Neuron (in vitro differentiated cells): ENCODE measurements around the gene CUTC.

Source experiments
- H2AFZ ChIP-seq: one replicate; pipeline ENCODE4 v1.6.1; 2013; ENCODE audit warnings: low read depth, mild to moderate bottlenecking, inconsistent platforms, low read length, moderate library complexity
- H3K27me3 ChIP-seq: one replicate; pipeline ENCODE4 v1.6.1; 2013; ENCODE audit warnings: low read length; ENCODE audit not compliant: insufficient read depth
- H3K36me3 ChIP-seq: one replicate; pipeline ENCODE4 v1.6.1; 2013; ENCODE audit warnings: low read length; ENCODE audit not compliant: insufficient read depth
- H3K4me1 ChIP-seq: one replicate; pipeline ENCODE4 v1.6.1; 2013; ENCODE audit warnings: low read length; ENCODE audit not compliant: insufficient read depth
- H3K4me3 ChIP-seq: 2 replicates; pipeline ENCODE4 v1.5.1; 2013; ENCODE audit warnings: mild to moderate bottlenecking, low read length, moderate library complexity
- H3K9me3 ChIP-seq: one replicate; pipeline ENCODE4 v1.6.1; 2013; ENCODE audit warnings: low read length

Gene CUTC, protein sequence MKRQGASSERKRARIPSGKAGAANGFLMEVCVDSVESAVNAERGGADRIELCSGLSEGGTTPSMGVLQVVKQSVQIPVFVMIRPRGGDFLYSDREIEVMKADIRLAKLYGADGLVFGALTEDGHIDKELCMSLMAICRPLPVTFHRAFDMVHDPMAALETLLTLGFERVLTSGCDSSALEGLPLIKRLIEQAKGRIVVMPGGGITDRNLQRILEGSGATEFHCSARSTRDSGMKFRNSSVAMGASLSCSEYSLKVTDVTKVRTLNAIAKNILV

GRCh38 chr10:99732033-99732842 is at the start of gene CUTC, which contains the start of gene COX15:
Gene CUTC, plus strand, starts transcription at chr10:99732234. Its CDS starts 115 bp downstream, at chr10:99732349.
Gene COX15, minus strand, starts transcription at chr10:99732127. Its CDS starts 78 bp downstream, at chr10:99732049.
- no peaks in the 10 kb centered on the region for H3K9me3 ChIP-seq
- peaks cover 3% of the 10 kb centered on the region for H3K4me1 ChIP-seq
- peak within 1 kb of the TSS; percentile 75 for H3K4me3 ChIP-seq
- H3K27me3 ChIP-seq: no peaks in the 10 kb centered on the region
- H2AFZ ChIP-seq: peak within 1 kb of the TSS; percentile 76
- peaks cover 24% of the 10 kb centered on the region for H3K36me3 ChIP-seq

- Histone ChIP-seq H3K4me1 (no peaks in the 10 kb centered on the region), H3K9me3 (no peaks in the 10 kb centered on the region), H3K36me3 (peaks cover 31% of the 10 kb centered on the region)
Measured at GRCh38 chr10:99682752-99683151, 49.3 kb upstream of the CUTC start.

GRCh38 chr10:99685597-99685967 is 46.5 kb upstream of the CUTC start:
- peaks cover 24% of the 10 kb centered on the region for H3K36me3 ChIP-seq
- no peaks in the 10 kb centered on the region for H3K27me3 ChIP-seq
- H3K9me3 ChIP-seq: no peaks in the 10 kb centered on the region
- H3K4me3 ChIP-seq: no peak overlapping the region
- H2AFZ ChIP-seq: no peak overlapping the region
- H3K4me1 ChIP-seq: no peaks in the 10 kb centered on the region

More at GRCh38 chr10:99682752-99683151, 49.3 kb upstream of the CUTC start:
- Histone ChIP-seq H2AFZ (no peak overlapping the region), H3K27me3 (no peaks in the 10 kb centered on the region), H3K4me3 (no peak overlapping the region)

DNA sequence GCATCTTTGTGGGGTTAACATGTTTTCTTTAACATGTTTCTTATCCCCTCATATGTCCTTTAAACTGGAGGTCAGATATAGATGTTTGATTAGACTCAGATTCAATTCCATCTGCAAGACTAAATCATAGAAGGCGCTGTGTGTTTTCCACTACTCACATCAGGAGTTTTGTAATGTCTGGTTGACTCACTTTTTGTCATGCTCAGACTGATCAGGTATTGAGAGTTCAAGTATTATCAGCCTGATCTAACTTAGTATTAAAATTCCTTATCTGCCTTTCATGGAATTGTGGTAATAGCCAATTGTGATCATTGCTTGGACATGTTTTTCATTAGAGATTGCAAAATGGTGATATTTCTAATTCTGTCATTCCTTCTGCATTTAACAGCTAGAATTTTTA is 42.6 kb upstream of the CUTC start:
- H3K9me3 ChIP-seq: no peaks in the 10 kb centered on the region
- no peak overlapping the region for H2AFZ ChIP-seq
- H3K27me3 ChIP-seq: no peaks in the 10 kb centered on the region
- H3K4me3 ChIP-seq: no peak overlapping the region
- peaks cover 26% of the 10 kb centered on the region for H3K36me3 ChIP-seq
- no peaks in the 10 kb centered on the region for H3K4me1 ChIP-seq

- Histone ChIP-seq H3K4me1 (no peaks in the 10 kb centered on the region), H3K36me3 (peaks cover 46% of the 10 kb centered on the region), H3K4me3 (no peak overlapping the region), H3K9me3 (no peaks in the 10 kb centered on the region), H3K27me3 (no peaks in the 10 kb centered on the region), H2AFZ (no peak overlapping the region)
Measured at GRCh38 chr10:99693933-99694583, 38.0 kb upstream of the CUTC start.

DNA sequence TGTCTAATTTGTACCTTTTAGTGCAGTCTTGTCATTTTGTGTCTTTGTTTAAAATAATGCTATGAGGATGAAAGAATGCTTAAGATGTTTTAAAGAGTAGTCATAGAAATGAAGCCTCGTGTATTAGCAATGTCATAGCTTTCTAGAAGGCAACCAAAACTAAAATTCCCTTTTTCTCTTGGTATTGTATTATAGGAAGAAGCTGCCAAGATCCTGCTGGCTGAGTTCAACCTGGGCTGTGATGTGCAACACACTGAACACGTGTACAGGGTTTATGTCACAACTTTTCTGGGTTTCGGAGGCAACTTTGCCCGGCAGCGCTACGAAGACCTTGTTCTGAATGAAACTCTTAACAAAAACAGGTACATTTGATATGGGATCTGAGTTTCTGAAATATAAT is 36.3 kb upstream of the CUTC start:
- Histone ChIP-seq H3K27me3 (no peaks in the 10 kb centered on the region), H3K36me3 (peaks cover 56% of the 10 kb centered on the region), H3K9me3 (no peaks in the 10 kb centered on the region)

GRCh38 chr10:99698504-99699080 is 33.4 kb upstream of the CUTC start:
- H3K4me3 ChIP-seq: no peak overlapping the region
- H2AFZ ChIP-seq: no peak overlapping the region
- no peaks in the 10 kb centered on the region for H3K9me3 ChIP-seq
- no peaks in the 10 kb centered on the region for H3K27me3 ChIP-seq
- H3K4me1 ChIP-seq: no peaks in the 10 kb centered on the region
- peaks cover 59% of the 10 kb centered on the region for H3K36me3 ChIP-seq

More for the DNA sequence above, 36.3 kb upstream of the CUTC start:
- H3K4me1 ChIP-seq: no peaks in the 10 kb centered on the region
- no peak overlapping the region for H2AFZ ChIP-seq
- no peak overlapping the region for H3K4me3 ChIP-seq

GRCh38 chr10:99700649-99701048 is 31.4 kb upstream of the CUTC start:
- Histone ChIP-seq H2AFZ (no peak overlapping the region), H3K4me3 (no peak overlapping the region), H3K4me1 (no peaks in the 10 kb centered on the region), H3K27me3 (no peaks in the 10 kb centered on the region), H3K36me3 (peaks cover 73% of the 10 kb centered on the region), H3K9me3 (no peaks in the 10 kb centered on the region)

- Histone ChIP-seq H3K36me3 (peaks cover 72% of the 10 kb centered on the region), H2AFZ (no peak overlapping the region), H3K4me1 (no peaks in the 10 kb centered on the region), H3K4me3 (no peak overlapping the region), H3K9me3 (no peaks in the 10 kb centered on the region), H3K27me3 (no peaks in the 10 kb centered on the region)
Measured at GRCh38 chr10:99708428-99709012, 23.5 kb upstream of the CUTC start.

DNA sequence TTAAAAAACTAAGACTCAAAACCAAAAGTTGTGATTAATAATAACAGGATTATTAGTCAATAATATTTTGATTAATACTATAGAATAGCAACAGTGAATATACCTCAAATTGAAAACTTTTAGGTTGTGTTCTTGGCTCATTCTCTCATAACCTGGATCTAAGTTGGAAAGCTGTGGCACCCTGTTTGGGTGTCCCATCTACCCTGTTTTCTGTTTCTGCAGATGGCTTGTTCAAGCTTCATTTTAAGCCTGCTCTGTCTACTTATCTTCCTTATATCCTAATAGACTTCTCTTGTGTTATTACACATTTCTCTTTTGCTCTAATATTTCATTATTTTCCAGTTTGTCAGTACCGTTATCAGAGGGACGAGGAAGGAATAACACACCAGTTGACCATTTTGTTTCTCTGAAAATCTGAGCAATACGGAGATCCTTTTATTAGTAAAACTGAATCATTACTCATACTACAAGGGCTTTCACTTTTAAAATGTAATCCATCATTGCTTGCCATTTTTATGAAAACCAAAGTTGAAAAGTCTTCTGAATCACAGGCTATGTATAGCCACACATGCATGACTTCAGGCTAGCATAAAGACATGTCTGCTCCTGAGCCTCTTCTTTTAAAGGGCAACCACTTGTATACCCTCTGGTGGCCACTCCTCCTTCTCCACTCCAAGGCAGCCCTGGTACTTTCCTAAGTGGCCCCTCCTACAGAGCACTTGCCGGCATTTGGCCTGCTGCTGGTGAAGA is 22.4 kb upstream of the CUTC start:
- Histone ChIP-seq H3K4me1 (no peaks in the 10 kb centered on the region), H3K27me3 (no peaks in the 10 kb centered on the region), H3K4me3 (no peak overlapping the region), H3K9me3 (no peaks in the 10 kb centered on the region), H2AFZ (no peak overlapping the region), H3K36me3 (peaks cover 69% of the 10 kb centered on the region)

DNA sequence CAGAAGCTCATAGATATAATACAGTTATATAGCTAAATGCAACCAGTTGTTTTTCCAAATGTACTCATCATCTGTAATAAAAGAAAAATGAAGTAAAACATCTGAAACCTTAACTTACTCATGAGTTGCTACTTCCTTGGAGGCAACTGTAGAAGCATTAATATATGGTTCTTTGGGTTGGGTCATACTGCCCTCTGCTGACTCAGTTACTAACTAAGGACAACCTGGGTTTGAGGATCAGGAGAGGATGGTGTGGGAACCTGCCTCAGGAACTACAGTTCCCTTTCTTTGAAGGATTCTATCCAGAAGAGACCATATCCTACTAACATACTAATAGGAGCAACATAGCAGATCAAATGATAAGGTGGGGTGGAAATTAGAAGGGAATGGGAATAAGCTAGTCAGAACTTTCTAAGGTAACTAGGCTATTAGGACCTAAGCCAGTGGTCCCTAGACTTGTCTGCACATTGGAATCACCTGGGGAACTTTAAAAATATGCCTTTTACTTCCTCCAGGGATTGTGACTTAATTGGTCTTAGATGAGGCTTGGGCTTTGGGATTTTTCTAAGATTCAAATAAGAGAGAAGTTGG is 20.8 kb upstream of the CUTC start:
- no peaks in the 10 kb centered on the region for H3K4me1 ChIP-seq
- H3K36me3 ChIP-seq: peaks cover 65% of the 10 kb centered on the region
- no peaks in the 10 kb centered on the region for H3K27me3 ChIP-seq
- no peak overlapping the region for H3K4me3 ChIP-seq
- H3K9me3 ChIP-seq: no peaks in the 10 kb centered on the region
- H2AFZ ChIP-seq: no peak overlapping the region

- Histone ChIP-seq H3K27me3 (no peaks in the 10 kb centered on the region), H3K4me1 (no peaks in the 10 kb centered on the region), H3K36me3 (peaks cover 75% of the 10 kb centered on the region), H3K4me3 (no peak overlapping the region), H3K9me3 (no peaks in the 10 kb centered on the region), H2AFZ (no peak overlapping the region)
Measured at GRCh38 chr10:99714446-99714845, 17.6 kb upstream of the CUTC start.
